Measurements from ENCODE around the gene LDB3.
A peak's percentile ranks its signal among the peaks of the same experiment; 100 is the strongest.
"Not testable (repeated sequence)": the region's sequence is repeated elsewhere in the genome, so short reads cannot be mapped to it uniquely, and the experiment has no call there.

The LDB3 gene

DNA sequence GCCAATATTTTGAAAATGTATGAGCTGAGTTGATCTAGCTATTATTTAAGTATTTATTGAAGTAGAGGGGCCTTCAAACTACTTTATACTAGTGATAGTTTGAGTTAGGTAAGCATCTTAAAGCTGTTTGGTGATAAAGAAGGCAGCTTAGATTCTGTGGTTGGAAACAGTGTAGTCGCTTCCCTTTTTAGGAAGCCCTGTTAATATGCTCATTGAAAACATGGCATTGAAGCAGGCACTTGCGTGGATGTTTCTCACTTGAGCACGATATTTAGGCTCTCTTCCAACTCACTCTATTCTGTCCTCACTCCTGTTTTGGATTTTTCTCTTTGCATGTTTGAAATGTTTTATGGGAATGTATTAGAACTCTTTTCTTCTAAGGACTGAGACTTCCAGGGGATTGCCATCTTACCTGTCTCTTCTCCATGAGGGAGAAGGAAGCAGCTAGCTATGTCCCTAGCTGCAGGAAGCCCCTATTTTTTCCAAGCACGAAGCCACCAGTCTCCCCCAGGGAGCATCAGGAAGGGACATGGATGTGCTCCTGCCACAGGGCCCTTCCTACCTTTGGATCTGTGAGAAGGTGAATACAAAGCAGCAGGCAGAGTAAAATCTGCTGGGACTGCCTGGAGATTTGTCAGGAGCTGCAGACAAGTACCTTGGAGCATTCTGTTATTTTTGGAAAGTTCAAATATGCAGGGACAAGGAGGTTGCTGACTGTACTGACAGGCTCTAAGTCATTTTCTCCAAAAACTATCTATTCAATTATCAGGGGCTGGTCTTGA lies 66.1 kb downstream of the LDB3 start:
- no peak for DNase-seq (ENCODE audit: low read depth)

DNA sequence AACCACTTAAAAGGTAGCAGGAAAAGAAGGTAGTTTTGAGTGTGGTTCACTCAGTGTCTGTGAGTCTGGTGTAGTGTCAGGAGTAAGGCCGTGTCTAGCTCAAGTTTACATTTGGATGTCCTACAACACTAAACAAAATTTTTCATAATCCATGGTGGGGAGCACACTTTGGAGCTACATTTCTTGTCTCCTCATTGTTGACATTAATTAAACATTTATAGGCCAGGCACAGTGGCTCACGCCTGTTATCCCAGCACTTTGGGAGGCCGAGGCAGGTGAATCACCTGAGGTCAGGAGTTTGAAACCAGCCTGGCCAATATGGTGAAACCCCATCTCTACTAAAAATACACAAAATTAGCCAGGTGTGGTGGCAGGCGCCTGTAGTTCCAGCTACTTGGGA lies 67.0 kb downstream of the LDB3 start:
- not testable (repeated sequence) for DNase-seq (ENCODE audit: low read depth)

DNA sequence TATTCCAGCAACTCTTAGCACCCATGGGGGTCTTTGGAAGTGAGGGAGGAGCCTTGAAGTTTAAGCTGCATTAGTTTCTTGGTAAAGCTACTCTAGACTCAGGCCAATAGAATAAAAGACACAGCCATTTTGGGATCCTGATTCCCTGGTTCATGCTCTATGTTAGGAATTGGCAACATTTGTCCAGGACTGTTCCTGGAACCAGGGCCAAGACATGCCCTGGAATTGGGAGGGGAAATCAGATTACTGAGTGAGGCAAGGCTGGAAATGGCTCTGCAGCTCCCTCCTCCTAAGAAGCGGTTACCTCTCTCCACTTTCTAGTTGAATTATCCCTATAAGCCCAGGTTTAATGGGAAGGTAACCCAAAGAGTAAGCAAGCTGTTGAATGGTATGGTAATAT lies 73.9 kb downstream of the LDB3 start:
- DNase-seq (ENCODE audit: low read depth) = no peak

DNA sequence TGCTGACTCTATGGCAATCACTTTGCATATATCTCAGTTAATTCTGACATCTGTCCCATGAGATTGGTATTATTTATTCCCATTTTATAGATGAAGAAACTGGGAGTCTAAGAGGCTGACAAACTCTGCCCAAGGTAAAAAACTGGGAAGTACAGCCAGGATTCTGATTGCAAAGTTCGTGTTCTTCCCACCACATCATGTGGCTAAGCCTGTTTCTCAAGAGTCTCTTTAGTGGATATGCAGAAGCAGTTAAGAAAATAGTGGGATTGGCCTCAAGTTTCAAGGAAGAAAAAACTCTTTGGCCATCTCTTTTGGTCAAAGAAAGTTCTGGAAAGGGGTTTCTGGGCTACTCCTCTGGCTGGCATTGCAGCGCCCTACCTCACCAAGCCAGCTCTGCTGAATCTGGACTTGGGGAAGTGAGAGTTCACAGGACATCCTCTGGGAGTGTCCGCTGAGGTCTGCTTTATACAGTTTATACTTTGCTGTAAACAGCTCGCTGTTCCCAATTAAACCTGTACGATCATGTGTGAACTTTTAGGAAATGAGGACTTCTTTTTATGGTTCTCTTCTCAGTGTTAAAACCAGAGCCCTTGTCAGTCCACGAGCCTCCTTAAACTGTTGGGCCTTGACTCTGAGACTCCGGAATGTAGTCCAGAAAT lies 75.9 kb downstream of the LDB3 start:
- no peak for DNase-seq (ENCODE audit: low read depth)

DNA sequence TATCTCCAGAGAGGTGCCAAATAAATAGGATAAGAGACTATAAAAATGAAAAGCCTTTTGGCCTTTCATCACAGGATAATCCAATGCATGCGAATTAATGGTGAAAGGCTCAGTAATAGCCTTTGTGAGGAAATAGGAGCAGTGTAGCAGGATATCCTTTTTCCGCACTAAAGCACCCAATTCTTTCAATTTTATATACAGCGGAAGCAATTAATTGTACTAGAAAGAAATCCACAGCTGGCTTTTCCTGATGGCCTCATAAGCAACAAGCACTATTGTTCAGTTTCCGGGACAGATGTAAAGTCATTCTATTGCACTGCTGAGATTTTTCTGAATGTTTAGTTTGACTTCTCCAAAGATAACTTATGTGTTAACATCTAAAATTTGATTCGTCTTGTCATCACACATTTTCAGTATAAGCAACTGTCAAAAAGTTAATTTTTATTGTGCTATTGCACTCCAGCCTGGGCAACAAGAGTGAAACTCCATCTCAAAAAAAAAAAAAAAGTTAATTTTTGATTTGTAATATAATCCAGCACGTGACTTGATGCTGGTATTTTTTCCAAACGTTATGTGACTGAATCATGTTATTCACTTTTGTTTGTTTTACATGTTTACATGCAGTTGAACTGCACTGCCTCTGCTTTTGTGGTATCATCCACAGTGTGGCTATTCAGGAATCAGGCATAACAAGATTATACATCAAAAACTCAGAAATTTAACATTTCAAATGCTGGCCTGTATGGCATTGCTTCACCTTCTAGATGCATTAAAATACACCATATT lies 79.7 kb downstream of the LDB3 start:
- no peak for DNase-seq (ENCODE audit: low read depth)

DNA sequence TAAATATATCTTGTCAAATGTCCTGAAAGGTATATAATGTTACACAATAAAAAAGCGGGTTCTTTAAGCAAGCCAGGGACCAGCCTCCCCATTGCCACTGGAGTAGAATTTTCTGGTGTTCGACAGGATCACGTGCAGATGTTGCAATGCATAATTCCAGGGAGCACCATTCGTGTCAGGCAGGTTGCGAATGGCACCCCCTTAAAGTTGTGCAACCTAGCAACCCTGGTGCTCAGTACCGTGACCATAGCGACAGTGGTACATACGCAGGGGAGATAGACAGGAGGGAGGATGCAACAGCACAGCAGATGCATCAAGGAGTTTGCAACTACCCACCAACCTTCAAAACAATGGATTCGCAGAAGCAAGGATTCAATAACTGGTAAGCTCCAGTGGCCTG lies 81.5 kb downstream of the LDB3 start:
- DNase-seq (ENCODE audit: low read depth) = no peak

DNA sequence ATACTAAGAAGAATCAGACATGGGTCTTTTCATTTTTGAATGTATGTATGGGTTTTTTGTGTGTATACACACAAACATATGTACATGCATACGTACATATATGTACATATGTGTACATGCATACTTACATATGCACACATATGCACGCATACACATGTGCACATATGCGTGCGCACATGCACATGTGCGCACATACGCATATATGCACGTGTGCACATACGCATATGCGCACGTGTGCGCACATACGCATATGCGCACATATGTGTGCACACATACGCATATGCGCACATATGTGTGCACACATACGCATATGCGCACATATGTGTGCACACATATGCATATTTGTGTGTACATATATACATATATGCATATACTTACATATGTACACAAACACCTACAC lies 83.2 kb downstream of the LDB3 start:
- no peak for DNase-seq (ENCODE audit: low read depth)

DNA sequence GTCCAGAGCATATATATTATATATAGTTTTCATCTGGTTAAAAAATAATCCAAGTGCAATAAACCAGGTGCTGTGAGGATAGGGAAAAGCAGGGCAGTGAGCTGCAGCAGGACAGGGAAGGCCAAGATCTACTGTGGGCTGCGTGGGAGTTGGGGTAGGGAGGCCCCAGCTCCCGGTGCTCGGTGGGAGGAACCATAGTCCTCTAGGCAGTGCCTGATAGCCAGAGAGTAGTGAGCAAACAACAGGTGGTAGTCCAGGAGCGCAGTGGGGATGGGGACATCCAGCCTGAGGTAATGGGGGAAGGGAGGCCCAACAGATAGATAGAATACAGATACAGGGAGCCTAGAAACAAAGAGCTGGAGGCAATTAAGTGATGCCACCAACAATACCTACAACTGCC lies 84.0 kb downstream of the LDB3 start:
- no peak for DNase-seq (ENCODE audit: low read depth)

DNA sequence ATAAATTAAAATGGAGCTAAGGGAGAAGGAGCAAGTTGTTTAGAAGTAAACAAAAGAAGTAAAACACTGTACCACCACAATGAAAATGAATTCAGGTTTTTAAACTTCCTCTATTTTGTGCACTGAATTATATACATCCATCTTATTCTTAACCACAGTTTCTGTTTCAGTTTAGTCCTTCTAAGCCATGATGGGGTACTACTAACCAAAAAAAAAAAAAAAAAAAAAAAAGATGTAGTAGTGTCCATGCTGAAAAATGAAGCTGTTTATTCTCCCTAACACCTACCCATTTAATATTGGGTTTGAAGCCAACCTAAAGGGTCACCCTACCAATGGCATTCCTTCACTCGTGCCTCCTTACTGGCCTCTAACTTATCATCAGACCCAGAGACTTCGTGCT lies 84.7 kb downstream of the LDB3 start:
- DNase-seq (ENCODE audit: low read depth) = no peak

DNA sequence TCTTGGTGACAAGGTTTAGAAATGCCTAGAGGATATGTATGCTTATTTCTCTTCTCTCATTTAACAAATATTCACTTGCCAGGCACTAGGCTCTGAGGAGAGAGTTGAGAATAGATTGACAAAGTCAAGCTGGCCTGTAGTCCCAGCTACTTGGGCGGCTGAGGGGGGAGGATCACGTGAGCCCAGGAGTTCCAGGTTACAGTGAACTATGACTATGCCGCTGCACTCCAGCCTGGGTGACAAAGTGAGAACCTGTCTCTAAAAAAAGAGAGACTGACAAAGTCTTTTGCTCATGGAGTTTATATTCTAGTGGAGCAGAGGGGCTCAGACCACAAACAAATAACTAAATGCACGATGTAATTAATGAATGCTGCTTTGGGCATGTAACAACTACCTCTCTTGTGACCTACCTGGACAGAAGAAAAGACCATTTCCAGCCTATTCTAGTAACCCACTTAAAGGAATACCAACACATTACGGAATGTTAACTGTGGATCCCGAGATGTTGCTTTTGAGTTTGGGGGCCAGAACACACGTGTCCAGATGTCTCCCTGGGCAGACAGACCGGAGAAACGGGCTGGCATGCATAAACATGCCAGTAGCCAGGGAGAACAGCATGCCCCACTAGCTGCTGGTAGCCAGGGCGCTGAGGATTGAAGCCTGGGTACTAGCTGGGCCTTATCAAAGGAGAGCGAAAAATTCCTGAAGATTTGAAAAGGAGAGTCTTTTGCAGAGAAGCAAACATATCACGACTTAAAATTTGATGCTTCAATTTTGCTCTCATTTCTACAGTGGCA lies 85.5 kb downstream of the LDB3 start:
- no peak for DNase-seq (ENCODE audit: low read depth)

DNA sequence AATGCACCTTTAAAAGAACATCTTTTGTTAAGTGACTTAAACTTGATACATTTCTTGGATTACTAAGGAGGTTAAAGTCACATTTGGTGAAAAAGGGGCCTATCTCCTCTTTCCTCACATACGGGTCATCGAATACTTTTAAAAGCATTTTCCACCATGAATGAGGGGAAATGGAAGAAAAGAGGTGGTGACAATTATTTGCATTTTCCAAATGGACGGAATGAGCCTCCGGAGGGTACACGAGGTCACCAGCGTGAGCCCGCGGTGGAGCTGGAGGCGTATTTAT lies 87.1 kb downstream of the LDB3 start:
- DNase-seq (ENCODE audit: low read depth) = no peak

DNA sequence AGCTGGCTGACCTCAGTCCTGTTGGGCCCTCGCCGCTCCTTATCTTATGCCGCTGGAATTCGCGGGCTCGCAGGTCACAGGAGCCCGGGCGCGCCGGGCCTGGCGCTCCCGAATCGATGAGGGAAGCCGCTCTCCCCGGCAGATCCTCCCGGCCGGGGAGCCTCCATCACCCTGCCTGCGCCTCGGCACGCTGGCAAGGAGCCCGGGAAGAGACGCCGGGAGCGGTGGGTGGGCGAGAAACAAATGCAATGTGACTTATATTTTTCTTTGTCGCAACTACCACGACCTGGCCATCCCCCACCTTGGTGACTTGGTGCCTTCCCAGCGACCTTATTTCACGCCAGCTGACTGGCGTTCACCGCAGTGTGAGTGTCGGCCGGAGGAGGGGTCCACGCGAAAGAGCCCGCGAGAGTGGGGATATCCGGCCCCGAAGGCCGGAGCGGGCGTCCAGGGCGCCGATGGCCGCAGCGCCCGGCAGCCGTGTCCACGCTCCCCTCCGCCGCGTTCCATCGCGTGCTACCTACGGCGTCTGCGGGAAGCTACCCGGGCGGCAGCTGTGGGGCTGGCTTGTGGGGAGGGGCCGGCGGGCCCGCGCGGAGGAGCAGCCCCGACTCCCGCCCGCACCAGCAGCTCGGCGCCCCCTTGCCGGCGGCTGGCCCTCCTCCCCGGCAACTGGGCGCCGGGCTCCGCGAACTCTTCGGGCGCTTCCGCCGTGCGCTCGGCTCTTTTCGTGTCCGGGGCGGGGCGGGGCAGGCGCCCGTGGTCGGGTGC lies 87.6 kb downstream of the LDB3 start:
- peak; percentile 53 for DNase-seq (ENCODE audit: low read depth)

DNA sequence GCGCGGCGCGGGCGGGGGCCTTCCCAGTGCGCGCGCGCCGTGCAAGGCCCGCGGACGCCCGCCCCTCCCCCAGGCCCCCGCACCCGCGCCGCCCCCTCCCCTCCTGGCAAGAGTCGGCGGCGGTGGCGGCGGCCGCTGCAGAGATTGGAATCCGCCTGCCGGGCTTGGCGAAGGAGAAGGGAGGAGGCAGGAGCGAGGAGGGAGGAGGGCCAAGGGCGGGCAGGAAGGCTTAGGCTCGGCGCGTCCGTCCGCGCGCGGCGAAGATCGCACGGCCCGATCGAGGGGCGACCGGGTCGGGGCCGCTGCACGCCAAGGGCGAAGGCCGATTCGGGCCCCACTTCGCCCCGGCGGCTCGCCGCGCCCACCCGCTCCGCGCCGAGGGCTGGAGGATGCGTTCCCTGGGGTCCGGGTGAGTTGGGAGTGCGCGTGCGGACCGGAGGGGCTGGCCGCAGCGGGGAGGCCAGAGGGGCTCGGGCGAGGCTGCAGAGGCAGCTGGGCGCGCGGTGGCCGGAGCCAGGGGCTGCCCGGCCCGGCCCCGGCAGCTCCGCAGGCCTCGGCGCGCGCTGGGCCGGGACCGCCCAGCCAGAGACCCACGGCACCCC lies 88.3 kb downstream of the LDB3 start, which contains the start of gene BMPR1A:
BMPR1A (plus strand) TSS at position 109 of the 602 bp plus-strand sequence. CDS start 119,400 bp downstream, outside the sequence.
- peak; percentile 75 for DNase-seq (ENCODE audit: low read depth)

DNA sequence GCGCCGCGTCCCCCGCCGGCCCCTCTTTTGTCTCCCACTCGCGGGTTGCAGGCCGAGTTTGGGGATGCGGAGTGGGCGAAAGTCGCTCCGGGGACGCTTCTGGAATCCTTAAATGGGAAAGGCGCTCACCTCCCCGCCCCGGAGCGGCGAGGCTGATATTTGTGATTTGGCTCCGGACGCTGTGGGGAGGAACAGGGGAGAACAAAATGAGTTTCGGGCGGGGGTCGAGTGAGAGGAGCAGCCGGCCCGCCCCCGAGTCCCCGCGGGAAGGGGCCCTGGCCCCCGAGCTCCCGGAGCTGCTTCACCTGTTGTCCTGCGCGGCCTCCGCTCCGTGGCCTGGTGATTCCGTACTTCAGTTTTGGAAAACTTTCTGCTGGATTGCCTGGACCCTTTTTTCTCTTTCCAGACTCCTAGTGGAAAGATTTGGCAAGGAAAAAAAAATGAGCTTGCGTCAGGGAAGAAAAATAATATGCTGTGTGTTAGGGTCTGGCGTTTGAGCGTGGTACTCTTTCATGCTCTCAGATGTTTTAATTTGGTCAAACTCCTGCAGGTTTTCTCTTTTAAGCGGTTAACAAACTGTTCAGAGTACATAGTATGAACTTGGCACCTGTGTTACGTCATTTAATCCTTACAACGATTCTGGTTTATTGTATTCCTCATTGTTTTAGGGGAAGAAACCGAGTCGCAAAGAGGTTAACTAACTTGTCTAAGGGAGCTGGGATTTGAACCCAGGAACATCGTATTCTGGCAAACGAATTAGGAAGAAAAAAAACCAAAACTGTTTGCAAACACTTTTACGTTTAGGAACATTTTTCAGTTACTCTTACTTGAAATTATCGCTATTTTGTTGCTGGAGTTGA lies 89.0 kb downstream of the LDB3 start:
- no peak for DNase-seq (ENCODE audit: low read depth)

DNA sequence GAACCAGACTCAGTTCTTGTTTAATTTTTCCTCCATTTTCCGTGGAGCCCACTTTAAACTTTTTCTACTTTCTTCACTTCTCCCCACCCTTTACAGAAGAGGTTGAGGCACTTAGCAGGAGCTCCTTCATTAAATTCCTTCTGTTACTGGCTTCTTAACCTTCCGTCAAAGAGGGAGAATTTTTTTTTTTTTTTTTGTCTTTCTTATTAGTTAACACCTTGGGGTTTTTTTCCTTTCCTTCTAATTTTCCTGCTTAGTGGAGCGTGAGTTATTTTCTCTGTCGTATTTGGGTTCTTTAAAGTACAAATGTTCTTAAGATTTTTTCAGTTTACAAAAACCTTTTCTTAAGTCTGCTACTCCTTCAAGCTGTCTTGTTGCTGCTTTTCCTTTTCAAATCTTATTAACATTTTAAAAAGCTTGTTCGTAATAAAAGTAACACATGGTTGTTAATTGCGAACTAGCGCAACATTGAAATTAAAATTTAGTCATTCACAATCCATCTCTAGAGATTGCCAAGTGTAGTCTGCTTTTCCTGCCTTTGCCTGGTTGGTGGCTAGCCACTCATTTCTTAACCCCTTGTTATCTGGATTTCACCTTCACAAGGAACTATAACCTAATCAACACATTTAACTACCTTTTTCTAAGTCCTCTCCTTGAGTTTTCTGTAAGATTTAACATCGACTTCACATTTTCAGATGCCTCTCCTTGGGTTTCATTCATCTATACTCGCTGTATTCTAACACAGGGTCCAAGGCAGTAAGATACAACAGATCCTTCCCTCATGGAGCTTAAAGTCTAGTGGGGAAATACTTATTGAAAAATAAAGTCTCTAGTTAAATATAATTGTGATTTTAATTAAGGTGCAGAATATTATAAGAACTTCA lies 90.1 kb downstream of the LDB3 start:
- no peak for DNase-seq (ENCODE audit: low read depth)

DNA sequence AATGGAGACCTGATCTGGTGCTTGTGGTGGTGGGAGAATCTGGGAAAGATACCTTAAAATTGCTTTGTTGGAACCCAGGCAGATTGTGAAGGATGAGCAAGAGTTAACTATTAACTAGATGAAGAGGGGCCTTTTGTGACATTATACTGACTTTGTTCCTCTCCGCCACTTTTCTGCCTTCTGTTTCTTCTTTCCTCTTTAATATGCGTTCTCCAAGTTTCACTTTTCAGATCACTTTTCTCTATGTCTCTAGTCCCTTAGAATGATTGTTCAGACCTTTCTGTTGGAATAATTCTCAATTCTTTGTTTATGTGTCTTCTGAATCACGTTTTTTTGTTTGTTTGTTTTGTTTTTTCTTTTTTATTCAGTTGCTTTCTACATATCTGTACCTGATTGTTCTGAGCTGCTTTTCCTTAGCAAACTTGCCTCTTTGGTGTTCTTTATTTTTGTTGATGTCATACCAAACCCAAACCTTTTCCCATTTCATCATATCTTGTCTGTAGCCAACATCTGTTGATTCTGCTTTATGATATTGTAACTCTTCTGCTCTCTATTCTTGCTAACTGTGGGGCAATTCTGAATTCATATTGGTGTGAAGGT lies 90.9 kb downstream of the LDB3 start:
- DNase-seq (ENCODE audit: low read depth) = no peak

DNA sequence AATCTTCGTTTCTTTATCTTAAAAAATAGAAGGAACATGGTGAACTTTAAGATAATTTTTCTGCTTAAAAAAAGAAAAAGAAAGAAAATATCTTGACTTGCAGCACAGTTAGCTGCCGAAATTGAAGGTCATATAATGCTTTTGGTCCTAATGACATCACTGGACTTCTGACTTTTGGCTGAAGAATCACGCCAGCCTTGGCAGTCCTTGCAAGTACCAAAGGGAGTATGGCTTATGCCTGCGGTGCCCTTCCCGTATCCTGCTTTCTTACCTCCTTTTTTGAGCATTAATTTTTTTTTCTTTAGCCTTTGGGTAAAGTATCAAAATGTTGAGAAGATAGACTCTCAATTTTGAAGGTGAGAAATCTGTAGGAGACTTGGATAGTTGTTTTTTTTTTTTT lies 95.1 kb downstream of the LDB3 start:
- DNase-seq (ENCODE audit: low read depth) = no peak

DNA sequence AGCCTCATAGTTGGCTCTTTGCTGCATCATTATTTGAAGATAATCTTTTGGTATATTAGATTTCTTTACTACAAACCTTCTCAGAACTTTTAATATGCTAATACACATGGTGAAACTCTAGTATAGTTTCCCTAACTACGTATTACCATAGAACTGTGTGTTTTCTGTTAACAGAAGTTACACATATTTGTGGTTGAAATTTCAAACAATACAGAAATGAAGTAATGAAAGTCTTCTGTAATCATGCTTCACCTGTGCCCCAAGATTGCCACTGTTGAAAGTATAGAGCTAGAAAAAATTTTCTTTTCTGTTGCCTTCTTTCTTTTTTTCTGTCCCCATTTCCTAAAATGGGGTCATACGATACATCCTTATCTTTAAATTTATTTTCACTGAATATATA lies 97.2 kb downstream of the LDB3 start:
- DNase-seq (ENCODE audit: low read depth) = no peak
